NOMO-1 treated with DMSO at 0.1 percent for 48 hours (cell line): ENCODE results near the gene PBXIP1.

ENCODE experiments used
- DNase-seq: peaks from one replicate; lab custom pipeline; 2025; ENCODE audit not compliant: unreplicated experiment; lab: John Stamatoyannopoulos, UW

The PBXIP1 gene

GRCh38 chr1:154974102-154974807 is 18.4 kb upstream of the PBXIP1 start, which contains the start of gene CKS1B:
TSS of gene CKS1B (plus strand) at chr1:154974681. CDS start at chr1:154974746, 65 bp downstream.
- DNase-seq, result peak; percentile 100

- peak; percentile 95 for DNase-seq
Measured at GRCh38 chr1:154973344-154974101, 17.6 kb upstream of the PBXIP1 start.

- DNase-seq, result no peak
Measured at GRCh38 chr1:154972517-154973343, 16.8 kb upstream of the PBXIP1 start.

- DNase-seq, result no peak
Measured at GRCh38 chr1:154972213-154972516, 16.3 kb upstream of the PBXIP1 start.

GRCh38 chr1:154971341-154971998 is 15.6 kb upstream of the PBXIP1 start:
- DNase-seq, result no peak

- DNase-seq, result no peak
Measured at GRCh38 chr1:154970631-154971340, 14.9 kb upstream of the PBXIP1 start, which contains the start of gene SHC1. TSS of gene SHC1 (minus strand) at chr1:154970747. CDS start at chr1:154970526, 221 bp downstream.

- DNase-seq, result no peak
Measured at GRCh38 chr1:154969860-154970452, 14.1 kb upstream of the PBXIP1 start.

GRCh38 chr1:154969246-154969645 is 13.3 kb upstream of the PBXIP1 start:
- DNase-seq, result no peak

- no peak for DNase-seq
Measured at GRCh38 chr1:154968731-154969130, 12.8 kb upstream of the PBXIP1 start.

GRCh38 chr1:154967331-154967950 is 11.5 kb upstream of the PBXIP1 start:
- DNase-seq, result no peak

GRCh38 chr1:154966111-154966510 is 10.2 kb upstream of the PBXIP1 start:
- DNase-seq, result no peak

- no peak for DNase-seq
Measured at GRCh38 chr1:154964359-154964758, 8.5 kb upstream of the PBXIP1 start.

- DNase-seq, result no peak
Measured at GRCh38 chr1:154963643-154964042, 7.7 kb upstream of the PBXIP1 start.

- DNase-seq, result no peak
Measured at GRCh38 chr1:154962795-154963330, 7.0 kb upstream of the PBXIP1 start.

GRCh38 chr1:154962156-154962749 is 6.4 kb upstream of the PBXIP1 start:
- peak; percentile 49 for DNase-seq

- peak; percentile 68 for DNase-seq
Measured at GRCh38 chr1:154961207-154962155, 5.6 kb upstream of the PBXIP1 start, which contains the start of gene PYGO2. TSS of gene PYGO2 (minus strand) at chr1:154961782. CDS start at chr1:154961576, 206 bp downstream.

GRCh38 chr1:154960446-154961136 is 4.7 kb upstream of the PBXIP1 start:
- no peak for DNase-seq
